H9 (cell line): ENCODE results near the gene TBC1D5. TPM values are rescaled to one million over a fixed set of nuclear protein-coding genes. Genes with fewer than 3 reads are reported as not detected.

Source experiments
- DNase-seq: peaks from one replicate; pipeline ENCODE4 v3.0.0-alpha.2; 2017
- H2AFZ ChIP-seq: one replicate; pipeline ENCODE4 v1.6.1; 2013; ENCODE audit warnings: mild to moderate bottlenecking, low read length, control low read depth, moderate library complexity
- H2AK5ac ChIP-seq: 2 replicates; pipeline ENCODE4 v1.6.1; 2013; ENCODE audit warnings: low read length, control low read depth, mixed read lengths; ENCODE audit not compliant: insufficient read length
- H2BK120ac ChIP-seq: one replicate; pipeline ENCODE4 v1.6.1; 2013; ENCODE audit warnings: low read depth, mild to moderate bottlenecking, low read length, control low read depth, inconsistent platforms; ENCODE audit not compliant: poor library complexity, severe bottlenecking
- H2BK12ac ChIP-seq: 2 replicates; pipeline ENCODE4 v1.6.1; 2013; ENCODE audit warnings: low read length, control low read depth, mixed read lengths, low read depth; ENCODE audit not compliant: insufficient read length
- H2BK15ac ChIP-seq: 2 replicates; pipeline ENCODE4 v1.6.1; 2013; ENCODE audit warnings: low read depth, low read length, control low read depth
- H2BK20ac ChIP-seq: one replicate; pipeline ENCODE4 v1.6.1; 2013; ENCODE audit warnings: low read depth, mild to moderate bottlenecking, low read length, control low read depth, inconsistent platforms; ENCODE audit not compliant: poor library complexity, severe bottlenecking
- H2BK5ac ChIP-seq: 2 replicates; pipeline ENCODE4 v1.6.1; 2013; ENCODE audit warnings: low read length, control low read depth, mixed read lengths; ENCODE audit not compliant: insufficient read length
- H3K14ac ChIP-seq: 2 replicates; pipeline ENCODE4 v1.6.1; 2013; ENCODE audit warnings: low read length, control low read depth; ENCODE audit not compliant: insufficient read depth
- H3K18ac ChIP-seq: 2 replicates; pipeline ENCODE4 v1.6.1; 2013; ENCODE audit warnings: low read depth, mild to moderate bottlenecking, mixed read lengths, low read length, control low read depth; ENCODE audit not compliant: insufficient read length
- H3K23ac ChIP-seq: 2 replicates; pipeline ENCODE4 v1.6.1; 2013; ENCODE audit warnings: low read length, control low read depth, mixed read lengths, low read depth; ENCODE audit not compliant: insufficient read length
- H3K23me2 ChIP-seq: 2 replicates; pipeline ENCODE4 v1.6.1; 2013; ENCODE audit warnings: low read depth, mild to moderate bottlenecking, mixed read lengths, low read length, control low read depth; ENCODE audit not compliant: insufficient read length, poor library complexity, severe bottlenecking
- H3K27ac ChIP-seq: 2 replicates; pipeline ENCODE4 v1.5.1; 2013; ENCODE audit warnings: low read length, control low read depth, mixed read lengths, low read depth; ENCODE audit not compliant: insufficient read length
- H3K27me3 ChIP-seq: 2 replicates; pipeline ENCODE4 v1.6.1; 2013; ENCODE audit warnings: low read length, control low read depth, inconsistent platforms; ENCODE audit not compliant: insufficient read depth
- H3K4ac ChIP-seq: 2 replicates; pipeline ENCODE4 v1.6.1; 2013; ENCODE audit warnings: low read depth, mild to moderate bottlenecking, control low read depth, inconsistent platforms, low read length, moderate library complexity
- H3K4me1 ChIP-seq: 2 replicates; pipeline ENCODE4 v1.6.1; 2013; ENCODE audit warnings: low read length, control low read depth, inconsistent platforms; ENCODE audit not compliant: insufficient read depth
- H3K4me2 ChIP-seq: 2 replicates; pipeline ENCODE4 v1.6.1; 2013; ENCODE audit warnings: low read length, control low read depth, mixed read lengths; ENCODE audit not compliant: insufficient read length, insufficient read depth
- H3K56ac ChIP-seq: 2 replicates; pipeline ENCODE4 v1.6.1; 2013; ENCODE audit warnings: low read depth, mild to moderate bottlenecking, mixed read lengths, low read length, control low read depth; ENCODE audit not compliant: insufficient read length
- H3K79me1 ChIP-seq: 2 replicates; pipeline ENCODE4 v1.6.1; 2013; ENCODE audit warnings: low read depth, mild to moderate bottlenecking, moderate library complexity, low read length, control low read depth, inconsistent platforms; ENCODE audit not compliant: insufficient read depth, poor library complexity, severe bottlenecking
- H3K79me2 ChIP-seq: 2 replicates; pipeline ENCODE4 v1.6.1; 2013; ENCODE audit warnings: low read length, control low read depth, inconsistent platforms; ENCODE audit not compliant: insufficient read depth
- H3K9ac ChIP-seq: 2 replicates; pipeline ENCODE4 v1.6.1; 2013; ENCODE audit warnings: low read length, control low read depth, mixed read lengths; ENCODE audit not compliant: insufficient read length; ENCODE audit errors: extremely low read depth
- H3K9me3 ChIP-seq: one replicate; pipeline ENCODE4 v1.6.1; 2013; ENCODE audit warnings: low read depth, low read length, inconsistent platforms; ENCODE audit not compliant: control insufficient read depth
- H3T11ph ChIP-seq: one replicate; pipeline ENCODE4 v1.6.1; 2013; ENCODE audit warnings: mild to moderate bottlenecking, low read length, control low read depth, inconsistent platforms
- H4K20me1 ChIP-seq: one replicate; pipeline ENCODE4 v1.6.1; 2013; ENCODE audit not compliant: control insufficient read depth, insufficient read length, insufficient read depth
- H4K5ac ChIP-seq: 2 replicates; pipeline ENCODE4 v1.6.1; 2013; ENCODE audit warnings: low read depth, mild to moderate bottlenecking, mixed read lengths, low read length, control low read depth; ENCODE audit not compliant: insufficient read length
- H4K8ac ChIP-seq: replicated peaks from 2 replicates; pipeline ENCODE4 v1.6.1; 2013; ENCODE audit warnings: low read length, control low read depth, mixed read lengths, low read depth; ENCODE audit not compliant: insufficient read length
- H4K91ac ChIP-seq: 2 replicates; pipeline ENCODE4 v1.6.1; 2013; ENCODE audit warnings: low read depth, mild to moderate bottlenecking, moderate library complexity, mixed read lengths, low read length, control low read depth; ENCODE audit not compliant: insufficient read length
- H3K27ac Mint-ChIP-seq, 3 experiments: 2 replicates in 2 of 3; 3 replicates in 1 of 3; pipeline ENCODE4 v1.8.0; 2020 to 2021; ENCODE audit warnings: mixed read lengths in 3 of 3, mild to moderate bottlenecking in 1 of 3, moderate library complexity in 1 of 3
- H3K27me3 Mint-ChIP-seq: 2 replicates; pipeline ENCODE4 v1.8.0; 2021; ENCODE audit warnings: low read depth, mild to moderate bottlenecking, moderate library complexity, mixed read lengths
- H3K36me3 Mint-ChIP-seq, 3 experiments: 2 replicates in 2 of 3; 3 replicates in 1 of 3; pipeline ENCODE4 v1.8.0; 2020 to 2021; ENCODE audit warnings: low read depth in 3 of 3, mixed read lengths in 3 of 3; ENCODE audit not compliant: insufficient read depth in 1 of 3
- H3K4me1 Mint-ChIP-seq, 2 experiments: 2 replicates each; pipeline ENCODE4 v1.8.0; 2020; ENCODE audit warnings: mixed read lengths in 2 of 2
- H3K4me3 Mint-ChIP-seq, 2 experiments: 2 replicates in 1 of 2; 3 replicates in 1 of 2; pipeline ENCODE4 v1.8.0; 2020 to 2021; ENCODE audit warnings: mild to moderate bottlenecking in 2 of 2, mixed read lengths in 2 of 2, moderate library complexity in 1 of 2
- H3K9me3 Mint-ChIP-seq, 2 experiments: 2 replicates in 1 of 2; 3 replicates in 1 of 2; pipeline ENCODE4 v1.8.0; 2020; ENCODE audit warnings: mild to moderate bottlenecking in 2 of 2, mixed read lengths in 2 of 2, moderate library complexity in 1 of 2
- CTCF ChIP-seq: fragments of 200-600 bp; sonication (generic); conservative IDR thresholded peaks from 3 replicates; pipeline ENCODE4 v1.8.0; 2021; ENCODE audit warnings: antibody characterized with exemption, mild to moderate bottlenecking
- whole genome bisulfite sequencing: extraction: QIAGEN DNeasy Blood & Tissue Kit; methylation state at CpG from one replicate; pipeline ENCODE4 v1.1.7; 2013; ENCODE audit warnings: missing lambda C conversion rate, low lambda C conversion rate, mixed read lengths; ENCODE audit not compliant: insufficient read length; ENCODE audit errors: extremely low coverage; 5-methylcytosine and 5-hydroxymethylcytosine counted together
- total RNA-seq: library from RNA; stranded (reverse); gene quantifications from 2 replicates; pipeline ENCODE4 v1.2.1, GENCODE V29; 2021

Gene TBC1D5
- total RNA-seq, 1 experiment from 2014 or later, result 25.0 TPM

- no peaks in the 10 kb centered on the region for H3K79me1 ChIP-seq
- H2AFZ ChIP-seq, result no peak overlapping the region
- TF ChIP-seq CTCF, result no peak
- no peak overlapping the region for H2BK20ac ChIP-seq
- no peak overlapping the region for H3K27ac ChIP-seq
- no peak overlapping the region for H3K4ac ChIP-seq
- H3K14ac ChIP-seq, result no peak overlapping the region
- no peaks in the 10 kb centered on the region for H4K20me1 ChIP-seq
- WGBS, result no CpG with 5 or more reads among the region's 5 CpGs
- Mint-ChIP-seq H3K4me3 (no peak overlapping the region), H3K27me3 (peaks cover 2% of the 10 kb centered on the region; the same call in 1 of the 2 replicates), H3K27ac (no peak overlapping the region; a peak in 2 of 7 replicates), H3K9me3 (peaks cover 5 to 9% of the 10 kb centered on the region in 2 experiments; a peak in 4 of 5 replicates), H3K4me1 (no peaks in the 10 kb centered on the region), H3K36me3 (peaks cover 4 to 10% (median 4%) of the 10 kb centered on the region in 3 experiments; a peak in 4 of 7 replicates)
- no peak overlapping the region for H3K18ac ChIP-seq
- H4K91ac ChIP-seq, result no peak overlapping the region
- no peak overlapping the region for H4K8ac ChIP-seq
- DNase-seq, result no peak
- no peak overlapping the region for H2BK15ac ChIP-seq
- H3K9me3 ChIP-seq, result no peaks in the 10 kb centered on the region
- no peak overlapping the region for H2AK5ac ChIP-seq
- H2BK12ac ChIP-seq, result no peak overlapping the region
- no peaks in the 10 kb centered on the region for H3K79me2 ChIP-seq
- H3K56ac ChIP-seq, result no peak overlapping the region
- no peak overlapping the region for H3T11ph ChIP-seq
- no peak overlapping the region for H4K5ac ChIP-seq
- H3K23me2 ChIP-seq, result no peaks in the 10 kb centered on the region
- no peak overlapping the region for H3K23ac ChIP-seq
- H3K4me1 ChIP-seq, result no peaks in the 10 kb centered on the region
- no peaks in the 10 kb centered on the region for H3K27me3 ChIP-seq
- no peak overlapping the region for H3K9ac ChIP-seq
- no peak overlapping the region for H3K4me2 ChIP-seq
- H2BK120ac ChIP-seq, result no peak overlapping the region
- no peak overlapping the region for H2BK5ac ChIP-seq
Observed at GRCh38 chr3:17119201-17120072, 623.0 kb downstream of the TBC1D5 start.
